ENCODE results near the gene KCNQ2. TPM values are rescaled to one million over a fixed set of nuclear protein-coding genes. Genes with fewer than 3 reads are reported as not detected.

KCNQ2 gene
- total and polyA plus RNA-seq, 10 of the 15 experiments (the other 5 are each of a cell fraction or from before 2014, with no cell fraction given) = 0.06 to 0.49 (median 0.26) TPM; not detected in 7

DNA sequence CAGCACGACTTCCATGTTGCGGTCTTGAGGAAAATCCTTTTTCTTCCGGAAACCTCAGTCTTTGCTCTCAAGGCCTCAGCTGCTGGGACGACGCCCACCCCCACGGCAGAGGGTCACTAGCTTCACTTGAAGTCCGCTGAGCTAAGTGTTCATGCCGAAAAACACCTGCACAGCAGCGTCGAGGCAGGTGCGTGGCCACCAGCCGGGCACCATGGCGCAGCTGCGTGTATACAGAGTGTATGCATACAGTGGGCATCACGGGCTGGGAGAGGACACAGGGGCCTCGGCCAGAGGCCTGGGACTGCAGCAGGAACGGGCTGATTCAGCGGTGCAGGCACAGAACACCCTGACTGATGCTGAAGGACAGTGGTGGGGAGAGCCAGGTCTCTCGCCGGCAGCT is 20.1 kb downstream of the KCNQ2 start:
- ChIA-PET POLR2A (no interaction called here), SMC1A (ENCODE audit: uncharacterized antibody, unreplicated experiment) (no interaction called here), CTCF (no interaction called here), RAD21 (ENCODE audit: unreplicated experiment) (no interaction called here)
- Histone ChIP-seq H3K27me3 (replicated peaks in 1 of 2; ENCODE audit: control insufficient read depth in 2 of 2, insufficient read depth in 2 of 2, low read length in 1 of 2) (peaks cover 0 to 1% of the 10 kb centered on the region in 2 experiments; a peak in 2 of 4 replicates), H4K20me1 (ENCODE audit: control insufficient read depth, insufficient read depth) (no peaks in the 10 kb centered on the region), H2AFZ (ENCODE audit: control insufficient read depth, low read depth, low read length) (no peak overlapping the region), H3K27ac (ENCODE audit: control insufficient read depth, insufficient read depth) (no peak overlapping the region), H3K36me3 (ENCODE audit: control insufficient read depth in 2 of 2, insufficient read depth in 2 of 2, low read length in 1 of 2) (no peaks in the 10 kb centered on the region), H3K9ac (ENCODE audit: control insufficient read depth, insufficient read depth, low read length) (no peak overlapping the region), H3K4me1 (ENCODE audit: control insufficient read depth, insufficient read depth, low read length) (no peaks in the 10 kb centered on the region), H3K4me2 (ENCODE audit: control insufficient read depth, insufficient read depth) (no peak overlapping the region), H3K4me3 (no peak overlapping the region), H3K79me2 (ENCODE audit: control insufficient read depth, insufficient read depth, low read length) (no peaks in the 10 kb centered on the region), H3K9me3 (replicated peaks; ENCODE audit: control insufficient read depth, insufficient read depth, low read length) (no peaks in the 10 kb centered on the region)
- no peak for ATAC-seq
- TF ChIP-seq NR2C1 (IDR thresholded peaks at IDR 0.05) (no peak), MYC (IDR thresholded peaks at IDR 0.05; ENCODE audit: insufficient read depth, insufficient read length, insufficient replicate concordance, low read length, severe bottlenecking) (no peak), MTA3 (IDR thresholded peaks at IDR 0.05; ENCODE audit: borderline replicate concordance, low read length) (no peak), RAD51 (IDR thresholded peaks at IDR 0.05) (no peak), CBX5 (IDR thresholded peaks at IDR 0.05; ENCODE audit: low read depth) (no peak)
- TF ChIP-seq, protein P1, sequence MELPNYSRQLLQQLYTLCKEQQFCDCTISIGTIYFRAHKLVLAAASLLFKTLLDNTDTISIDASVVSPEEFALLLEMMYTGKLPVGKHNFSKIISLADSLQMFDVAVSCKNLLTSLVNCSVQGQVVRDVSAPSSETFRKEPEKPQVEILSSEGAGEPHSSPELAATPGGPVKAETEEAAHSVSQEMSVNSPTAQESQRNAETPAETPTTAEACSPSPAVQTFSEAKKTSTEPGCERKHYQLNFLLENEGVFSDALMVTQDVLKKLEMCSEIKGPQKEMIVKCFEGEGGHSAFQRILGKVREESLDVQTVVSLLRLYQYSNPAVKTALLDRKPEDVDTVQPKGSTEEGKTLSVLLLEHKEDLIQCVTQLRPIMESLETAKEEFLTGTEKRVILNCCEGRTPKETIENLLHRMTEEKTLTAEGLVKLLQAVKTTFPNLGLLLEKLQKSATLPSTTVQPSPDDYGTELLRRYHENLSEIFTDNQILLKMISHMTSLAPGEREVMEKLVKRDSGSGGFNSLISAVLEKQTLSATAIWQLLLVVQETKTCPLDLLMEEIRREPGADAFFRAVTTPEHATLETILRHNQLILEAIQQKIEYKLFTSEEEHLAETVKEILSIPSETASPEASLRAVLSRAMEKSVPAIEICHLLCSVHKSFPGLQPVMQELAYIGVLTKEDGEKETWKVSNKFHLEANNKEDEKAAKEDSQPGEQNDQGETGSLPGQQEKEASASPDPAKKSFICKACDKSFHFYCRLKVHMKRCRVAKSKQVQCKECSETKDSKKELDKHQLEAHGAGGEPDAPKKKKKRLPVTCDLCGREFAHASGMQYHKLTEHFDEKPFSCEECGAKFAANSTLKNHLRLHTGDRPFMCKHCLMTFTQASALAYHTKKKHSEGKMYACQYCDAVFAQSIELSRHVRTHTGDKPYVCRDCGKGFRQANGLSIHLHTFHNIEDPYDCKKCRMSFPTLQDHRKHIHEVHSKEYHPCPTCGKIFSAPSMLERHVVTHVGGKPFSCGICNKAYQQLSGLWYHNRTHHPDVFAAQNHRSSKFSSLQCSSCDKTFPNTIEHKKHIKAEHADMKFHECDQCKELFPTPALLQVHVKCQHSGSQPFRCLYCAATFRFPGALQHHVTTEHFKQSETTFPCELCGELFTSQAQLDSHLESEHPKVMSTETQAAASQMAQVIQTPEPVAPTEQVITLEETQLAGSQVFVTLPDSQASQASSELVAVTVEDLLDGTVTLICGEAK (IDR thresholded peaks at IDR 0.05; ENCODE audit: borderline replicate concordance) = no peak
- TF ChIP-seq, protein P2, sequence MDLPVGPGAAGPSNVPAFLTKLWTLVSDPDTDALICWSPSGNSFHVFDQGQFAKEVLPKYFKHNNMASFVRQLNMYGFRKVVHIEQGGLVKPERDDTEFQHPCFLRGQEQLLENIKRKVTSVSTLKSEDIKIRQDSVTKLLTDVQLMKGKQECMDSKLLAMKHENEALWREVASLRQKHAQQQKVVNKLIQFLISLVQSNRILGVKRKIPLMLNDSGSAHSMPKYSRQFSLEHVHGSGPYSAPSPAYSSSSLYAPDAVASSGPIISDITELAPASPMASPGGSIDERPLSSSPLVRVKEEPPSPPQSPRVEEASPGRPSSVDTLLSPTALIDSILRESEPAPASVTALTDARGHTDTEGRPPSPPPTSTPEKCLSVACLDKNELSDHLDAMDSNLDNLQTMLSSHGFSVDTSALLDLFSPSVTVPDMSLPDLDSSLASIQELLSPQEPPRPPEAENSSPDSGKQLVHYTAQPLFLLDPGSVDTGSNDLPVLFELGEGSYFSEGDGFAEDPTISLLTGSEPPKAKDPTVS (IDR thresholded peaks at IDR 0.05; ENCODE audit: low read depth, low read length) = no peak
- DNase-seq (ENCODE audit: low read depth, low spot score) = no peak
- no TSS peak for BruUV-seq (replicated peaks)
- WGBS (ENCODE audit: insufficient coverage, insufficient replicate concordance, low lambda C conversion rate, missing lambda C conversion rate) = 56% methylated on average over 20 of the region's 20 CpGs
- no peak for FAIRE-seq
- in situ Hi-C loops (cut with MboI) (no loop called here), intact Hi-C loops (cut with micrococcal nuclease; ENCODE audit: unreplicated experiment) (no loop called here)
